BLaER1 treated with 17β-estradiol and CSF1 and Interleukin-3, amounts not matched to agents 10 nM and 100 nM (cell line): ENCODE results near the gene VIM.

Experiments
- H3K27ac ChIP-seq, 11 experiments: shearing (Covaris generic); formaldehyde crosslinking; 2 replicates each; pipeline ENCODE4 v1.8.1; 2022
- H3K27me3 ChIP-seq, 11 experiments: shearing (Covaris generic); formaldehyde crosslinking; 2 replicates each; pipeline ENCODE4 v1.8.1; 2022
- H3K36me3 ChIP-seq, 11 experiments: shearing (Covaris generic); formaldehyde crosslinking; 2 replicates each; pipeline ENCODE4 v1.8.1; 2022
- H3K4me1 ChIP-seq, 10 experiments: shearing (Covaris generic); formaldehyde crosslinking; 2 replicates each; pipeline ENCODE4 v1.8.1; 2022
- H3K4me2 ChIP-seq, 11 experiments: shearing (Covaris generic); formaldehyde crosslinking; 2 replicates each; pipeline ENCODE4 v1.8.1; 2022
- H3K4me3 ChIP-seq, 10 experiments: shearing (Covaris generic); formaldehyde crosslinking; 2 replicates each; pipeline ENCODE4 v1.8.1; 2022
- H3K9ac ChIP-seq, 11 experiments: shearing (Covaris generic); formaldehyde crosslinking; 2 replicates each; pipeline ENCODE4 v1.8.1; 2022
- H3K9me3 ChIP-seq, 11 experiments: shearing (Covaris generic); formaldehyde crosslinking; replicated peaks in 1 of 11; 2 replicates each; pipeline ENCODE4 v1.8.1; 2022
- H4K20me1 ChIP-seq, 11 experiments: shearing (Covaris generic); formaldehyde crosslinking; 2 replicates each; pipeline ENCODE4 v1.8.1; 2022
- Cebpa-rat ChIP-seq, 11 experiments: shearing (Covaris generic); IDR thresholded peaks; 2 replicates each; pipeline ENCODE4 v1.8.1; 2022

VIM gene

DNA sequence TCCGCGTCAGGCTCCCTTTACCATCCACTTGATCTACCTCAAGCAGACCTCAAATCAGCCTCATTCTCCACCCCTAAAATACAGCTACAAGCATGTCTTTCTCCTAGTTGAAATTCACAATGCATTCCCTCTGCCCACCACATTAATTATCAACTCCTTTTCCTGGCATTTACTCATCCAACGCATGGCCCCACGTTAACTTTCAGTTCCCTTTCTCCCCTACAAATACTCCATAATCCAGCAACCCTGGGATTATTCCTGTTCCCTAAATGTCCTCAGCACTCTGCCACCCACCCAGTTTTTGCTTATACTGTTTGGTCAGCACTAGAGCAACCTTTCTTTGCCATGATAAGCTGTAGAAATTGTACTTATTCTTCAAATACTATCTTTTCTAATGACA, 5.7 kb upstream of the VIM start:
- TF ChIP-seq Cebpa-rat (IDR thresholded peaks at IDR 0.05), result no peak
- Histone ChIP-seq H3K9ac (peak overlapping the region in 2 of 11 experiments; percentile 20 to 36; a peak in 2 of 22 replicates), H3K4me1 (peaks cover 17 to 73% (median 24%) of the 10 kb centered on the region in 10 experiments), H3K9me3 (no peaks in the 10 kb centered on the region), H3K36me3 (no peaks in the 10 kb centered on the region), H3K27ac (peak overlapping the region in 4 of 11 experiments; percentile 43 to 69 (median 56); a peak in 6 of 22 replicates), H3K27me3 (no peaks in the 10 kb centered on the region), H3K4me2 (peak overlapping the region in 6 of 11 experiments; percentile 2 to 81 (median 63); a peak in 10 of 22 replicates), H4K20me1 (no peaks in the 10 kb centered on the region), H3K4me3 (no peak overlapping the region)

DNA sequence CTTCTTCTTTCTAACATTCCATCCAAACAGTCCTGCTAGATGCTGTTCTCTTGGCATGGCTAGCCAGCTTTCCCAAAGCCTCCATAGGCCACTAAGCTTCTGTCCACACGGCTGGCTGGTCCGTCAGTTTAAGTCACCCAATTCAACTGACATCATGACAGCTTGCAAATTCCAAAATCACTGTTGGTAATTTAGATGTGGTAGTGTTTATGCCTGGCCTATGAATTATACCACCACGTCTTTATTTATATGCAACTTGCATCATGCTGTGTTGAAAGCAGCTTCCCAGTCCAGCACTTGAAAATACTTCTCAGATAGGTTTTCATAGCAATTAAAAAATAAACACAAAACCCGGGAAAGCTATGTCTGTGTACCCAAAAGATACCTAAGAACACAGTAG, 2.2 kb upstream of the VIM start:
- H3K36me3 ChIP-seq, result peaks cover 3 to 6% (median 4%) of the 10 kb centered on the region in 11 experiments; a peak in 21 of 22 replicates
- H3K4me1 ChIP-seq, result peaks cover 21 to 63% (median 27%) of the 10 kb centered on the region in 10 experiments
- no peak overlapping the region for H3K9ac ChIP-seq
- H3K27me3 ChIP-seq, result no peaks in the 10 kb centered on the region
- no peaks in the 10 kb centered on the region for H3K9me3 ChIP-seq
- no peak for TF ChIP-seq Cebpa-rat (IDR thresholded peaks at IDR 0.05)
- H3K27ac ChIP-seq, result peak overlapping the region in 2 of 11 experiments; percentile 100; a peak in 2 of 22 replicates
- peaks cover 3 to 17% (median 17%) of the 10 kb centered on the region in 11 experiments; a peak in 21 of 22 replicates for H4K20me1 ChIP-seq
- H3K4me3 ChIP-seq, result no peak overlapping the region
- H3K4me2 ChIP-seq, result peak overlapping the region; percentile 84 to 99 (median 97); a peak in 19 of 22 replicates

DNA sequence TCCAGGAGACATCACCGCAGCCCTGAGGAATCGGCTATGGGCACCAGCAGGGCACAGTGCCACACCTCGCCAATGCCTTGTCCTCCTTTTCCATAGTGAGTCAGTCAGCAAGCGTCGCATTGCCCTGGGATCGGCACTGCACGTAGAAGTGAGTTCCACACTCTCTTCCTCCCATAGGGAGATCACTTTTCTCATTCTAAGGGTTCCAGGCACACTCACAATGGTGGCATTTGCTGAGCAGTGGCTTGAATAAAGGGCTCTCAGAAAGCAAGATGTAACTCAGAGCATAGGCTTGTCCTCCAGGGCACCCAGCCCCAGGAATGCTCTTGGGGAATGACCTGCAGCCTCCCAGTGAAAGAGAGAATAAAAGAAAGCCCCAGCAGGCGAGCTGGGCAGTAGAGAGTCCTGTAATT, 1.1 kb upstream of the VIM start:
- Histone ChIP-seq H3K4me1 (peaks cover 30 to 61% (median 37%) of the 10 kb centered on the region in 10 experiments), H3K9ac (peak overlapping the region; percentile 95 to 100 (median 99)), H3K9me3 (no peaks in the 10 kb centered on the region), H3K36me3 (peaks cover 14 to 17% (median 15%) of the 10 kb centered on the region in 11 experiments), H3K27me3 (no peaks in the 10 kb centered on the region), H3K4me2 (peak overlapping the region; percentile 84 to 99 (median 97)), H3K27ac (peak overlapping the region; percentile 97 to 100 (median 100)), H4K20me1 (peaks cover 14 to 28% (median 27%) of the 10 kb centered on the region in 11 experiments; a peak in 21 of 22 replicates), H3K4me3 (peak overlapping the region; percentile 68 to 99 (median 96))
- TF ChIP-seq Cebpa-rat (IDR thresholded peaks at IDR 0.05), result no peak

DNA sequence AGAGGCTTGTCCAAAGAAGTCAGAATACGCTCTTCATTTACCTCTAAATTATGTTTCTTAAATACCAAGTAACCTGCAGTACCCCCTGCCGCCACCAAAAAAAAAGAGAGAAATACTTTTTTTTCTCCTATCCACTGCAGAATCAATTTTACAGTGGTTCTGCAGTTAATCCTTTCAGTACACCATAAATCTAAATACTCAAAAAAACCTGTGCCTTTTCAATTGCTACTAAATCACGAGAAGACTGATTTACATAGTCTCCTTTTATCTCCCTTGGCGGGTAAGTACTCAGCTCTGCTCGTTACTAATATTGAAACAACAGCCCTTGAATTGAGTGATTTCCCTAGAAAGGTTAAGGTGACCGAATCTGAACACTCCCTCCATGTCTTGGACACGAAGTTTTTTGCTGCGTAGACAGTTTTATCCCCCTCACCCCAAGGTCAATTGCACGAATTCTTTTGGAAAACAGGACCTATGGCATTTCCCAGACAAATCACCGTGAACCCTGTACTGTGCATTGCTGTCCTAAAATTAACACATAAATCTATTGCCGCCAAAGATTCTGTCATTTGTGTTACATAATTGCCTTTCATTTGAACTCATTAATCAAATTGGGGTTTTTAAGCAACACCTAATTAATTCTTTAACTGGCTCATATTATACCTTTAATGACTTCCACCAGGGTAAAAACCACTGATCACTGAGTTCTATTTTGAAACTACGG, 512 bp upstream of the VIM start:
- H4K20me1 ChIP-seq, result peaks cover 21 to 35% (median 34%) of the 10 kb centered on the region in 11 experiments
- peak overlapping the region; percentile 68 to 99 (median 96) for H3K4me3 ChIP-seq
- H3K27me3 ChIP-seq, result no peaks in the 10 kb centered on the region
- H3K4me2 ChIP-seq, result peak overlapping the region; percentile 84 to 99 (median 97)
- no peak for TF ChIP-seq Cebpa-rat (IDR thresholded peaks at IDR 0.05)
- peaks cover 37 to 61% (median 41%) of the 10 kb centered on the region in 10 experiments for H3K4me1 ChIP-seq
- H3K27ac ChIP-seq, result peak overlapping the region; percentile 97 to 100 (median 100)
- no peaks in the 10 kb centered on the region for H3K9me3 ChIP-seq
- H3K36me3 ChIP-seq, result peaks cover 21 to 24% (median 21%) of the 10 kb centered on the region in 11 experiments
- H3K9ac ChIP-seq, result peak overlapping the region; percentile 95 to 100 (median 99)

DNA sequence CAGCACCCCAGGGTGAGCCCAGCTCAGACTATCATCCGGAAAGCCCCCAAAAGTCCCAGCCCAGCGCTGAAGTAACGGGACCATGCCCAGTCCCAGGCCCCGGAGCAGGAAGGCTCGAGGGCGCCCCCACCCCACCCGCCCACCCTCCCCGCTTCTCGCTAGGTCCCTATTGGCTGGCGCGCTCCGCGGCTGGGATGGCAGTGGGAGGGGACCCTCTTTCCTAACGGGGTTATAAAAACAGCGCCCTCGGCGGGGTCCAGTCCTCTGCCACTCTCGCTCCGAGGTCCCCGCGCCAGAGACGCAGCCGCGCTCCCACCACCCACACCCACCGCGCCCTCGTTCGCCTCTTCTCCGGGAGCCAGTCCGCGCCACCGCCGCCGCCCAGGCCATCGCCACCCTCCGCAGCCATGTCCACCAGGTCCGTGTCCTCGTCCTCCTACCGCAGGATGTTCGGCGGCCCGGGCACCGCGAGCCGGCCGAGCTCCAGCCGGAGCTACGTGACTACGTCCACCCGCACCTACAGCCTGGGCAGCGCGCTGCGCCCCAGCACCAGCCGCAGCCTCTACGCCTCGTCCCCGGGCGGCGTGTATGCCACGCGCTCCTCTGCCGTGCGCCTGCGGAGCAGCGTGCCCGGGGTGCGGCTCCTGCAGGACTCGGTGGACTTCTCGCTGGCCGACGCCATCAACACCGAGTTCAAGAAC, 1.1 kb downstream of the VIM start:
- Histone ChIP-seq H3K27ac (peak overlapping the region; percentile 97 to 100 (median 100)), H3K27me3 (no peaks in the 10 kb centered on the region), H3K4me3 (peak overlapping the region; percentile 68 to 99 (median 96)), H3K9me3 (no peaks in the 10 kb centered on the region), H3K4me2 (peak overlapping the region; percentile 84 to 99 (median 97)), H3K36me3 (peaks cover 37 to 40% (median 37%) of the 10 kb centered on the region in 11 experiments), H4K20me1 (peaks cover 37 to 51% (median 50%) of the 10 kb centered on the region in 11 experiments), H3K4me1 (peaks cover 46 to 62% (median 53%) of the 10 kb centered on the region in 10 experiments), H3K9ac (peak overlapping the region; percentile 95 to 100 (median 99))
- TF ChIP-seq Cebpa-rat (IDR thresholded peaks at IDR 0.05), result no peak

DNA sequence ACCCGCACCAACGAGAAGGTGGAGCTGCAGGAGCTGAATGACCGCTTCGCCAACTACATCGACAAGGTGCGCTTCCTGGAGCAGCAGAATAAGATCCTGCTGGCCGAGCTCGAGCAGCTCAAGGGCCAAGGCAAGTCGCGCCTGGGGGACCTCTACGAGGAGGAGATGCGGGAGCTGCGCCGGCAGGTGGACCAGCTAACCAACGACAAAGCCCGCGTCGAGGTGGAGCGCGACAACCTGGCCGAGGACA, 1.6 kb downstream of the VIM start:
- Histone ChIP-seq H3K36me3 (peaks cover 42 to 45% (median 42%) of the 10 kb centered on the region in 11 experiments), H4K20me1 (peaks cover 42 to 56% (median 55%) of the 10 kb centered on the region in 11 experiments), H3K9me3 (no peaks in the 10 kb centered on the region), H3K4me3 (peak overlapping the region; percentile 68 to 99 (median 96)), H3K27me3 (no peaks in the 10 kb centered on the region), H3K27ac (peak overlapping the region; percentile 95 to 100 (median 100)), H3K4me1 (peaks cover 46 to 65% (median 57%) of the 10 kb centered on the region in 10 experiments), H3K9ac (peak overlapping the region; percentile 95 to 100 (median 99)), H3K4me2 (peak overlapping the region; percentile 79 to 97 (median 91))
- no peak for TF ChIP-seq Cebpa-rat (IDR thresholded peaks at IDR 0.05)

DNA sequence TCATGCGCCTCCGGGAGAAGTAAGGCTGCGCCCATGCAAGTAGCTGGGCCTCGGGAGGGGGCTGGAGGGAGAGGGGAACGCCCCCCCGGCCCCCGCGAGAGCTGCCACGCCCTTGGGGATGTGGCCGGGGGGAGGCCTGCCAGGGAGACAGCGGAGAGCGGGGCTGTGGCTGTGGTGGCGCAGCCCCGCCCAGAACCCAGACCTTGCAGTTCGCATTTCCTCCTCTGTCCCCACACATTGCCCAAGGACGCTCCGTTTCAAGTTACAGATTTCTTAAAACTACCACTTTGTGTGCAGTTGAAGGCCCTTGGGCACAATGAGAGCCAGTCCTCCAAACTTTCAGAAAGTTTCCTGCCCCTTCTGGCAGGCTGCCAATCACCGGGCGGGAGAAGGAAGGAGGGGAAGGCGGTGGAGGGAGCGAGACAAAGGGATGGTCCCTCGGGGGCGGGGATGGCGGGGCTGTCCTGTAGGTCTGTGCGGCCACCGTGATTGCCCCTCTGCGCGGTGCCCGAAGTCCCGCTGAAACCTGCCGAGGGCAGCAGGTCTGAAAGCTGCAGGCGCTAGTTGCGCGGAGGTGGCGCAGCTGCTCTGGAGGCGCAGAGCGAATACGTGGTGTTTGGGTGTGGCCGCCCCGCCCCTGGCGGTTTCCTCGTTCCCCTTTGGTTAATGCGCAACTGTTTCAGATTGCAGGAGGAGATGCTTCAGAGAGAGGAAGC, 2.1 kb downstream of the VIM start:
- Histone ChIP-seq H3K36me3 (peaks cover 46 to 50% (median 47%) of the 10 kb centered on the region in 11 experiments), H3K4me2 (peak overlapping the region; percentile 79 to 97 (median 91)), H3K9ac (peak overlapping the region; percentile 95 to 100 (median 99)), H3K27me3 (no peaks in the 10 kb centered on the region), H3K9me3 (no peaks in the 10 kb centered on the region), H3K4me3 (peak overlapping the region; percentile 68 to 99 (median 96)), H3K4me1 (peaks cover 46 to 64% (median 57%) of the 10 kb centered on the region in 10 experiments), H4K20me1 (peaks cover 47 to 61% (median 60%) of the 10 kb centered on the region in 11 experiments), H3K27ac (peak overlapping the region; percentile 95 to 100 (median 100))
- TF ChIP-seq Cebpa-rat (IDR thresholded peaks at IDR 0.05), result peak in 3 of 11 experiments; percentile 25 to 82 (median 59); a peak in 4 of 22 replicates

DNA sequence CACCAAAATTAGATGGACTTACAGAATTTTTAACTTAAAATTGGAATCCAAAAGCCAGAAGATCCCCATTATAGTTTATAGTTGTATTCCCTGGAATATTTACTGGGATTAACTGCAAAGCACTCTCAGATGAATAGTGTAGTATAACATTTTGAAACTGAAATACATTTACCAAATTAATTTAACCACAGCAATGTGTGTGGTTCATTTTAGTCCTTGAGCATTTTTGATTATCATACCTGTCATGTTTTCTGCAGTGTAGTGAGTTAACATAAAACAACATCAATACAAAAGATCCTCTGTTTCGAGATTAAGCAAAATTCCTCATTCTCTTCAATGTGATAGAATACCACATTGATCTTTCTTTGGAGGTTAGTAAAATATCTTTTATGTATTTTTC, 3.7 kb downstream of the VIM start:
- peak overlapping the region; percentile 68 to 99 (median 96) for H3K4me3 ChIP-seq
- peak overlapping the region; percentile 33 to 100 (median 99); a peak in 17 of 22 replicates for H3K27ac ChIP-seq
- peak overlapping the region; percentile 95 to 100 (median 99); a peak in 19 of 22 replicates for H3K9ac ChIP-seq
- H3K36me3 ChIP-seq, result peaks cover 63 to 66% (median 64%) of the 10 kb centered on the region in 11 experiments
- peak overlapping the region; percentile 79 to 97 (median 91); a peak in 21 of 22 replicates for H3K4me2 ChIP-seq
- no peaks in the 10 kb centered on the region for H3K27me3 ChIP-seq
- peaks cover 34 to 59% (median 47%) of the 10 kb centered on the region in 10 experiments for H3K4me1 ChIP-seq
- TF ChIP-seq Cebpa-rat (IDR thresholded peaks at IDR 0.05), result no peak
- H4K20me1 ChIP-seq, result peaks cover 63 to 77% (median 76%) of the 10 kb centered on the region in 11 experiments
- H3K9me3 ChIP-seq, result no peaks in the 10 kb centered on the region
